GM13976 (cell line): Measurements from ENCODE around the gene SLC26A11.

Experiments used
- DNase-seq: peaks from one replicate; pipeline ENCODE4 v3.0.0; 2012; ENCODE audit warnings: low spot score
- in situ Hi-C: fragments of 300-500 bp; cut with MboI; formaldehyde crosslinking; loops from one replicate; pipeline ENCODE4 v1.12.0; 2022; ENCODE audit warnings: low sequenced_read_pairs, mixed read lengths, inconsistent platforms; ENCODE audit not compliant: unreplicated experiment
- TF ChIP-seq, protein P1 (sequence below): IDR thresholded peaks from 2 replicates; pipeline ENCODE4 v1.5.1; 2012; ENCODE audit warnings: borderline replicate concordance, mild to moderate bottlenecking; ENCODE audit not compliant: insufficient read depth; ENCODE audit errors: extremely low read depth, missing control alignments, control extremely low read depth

SLC26A11 gene

DNA sequence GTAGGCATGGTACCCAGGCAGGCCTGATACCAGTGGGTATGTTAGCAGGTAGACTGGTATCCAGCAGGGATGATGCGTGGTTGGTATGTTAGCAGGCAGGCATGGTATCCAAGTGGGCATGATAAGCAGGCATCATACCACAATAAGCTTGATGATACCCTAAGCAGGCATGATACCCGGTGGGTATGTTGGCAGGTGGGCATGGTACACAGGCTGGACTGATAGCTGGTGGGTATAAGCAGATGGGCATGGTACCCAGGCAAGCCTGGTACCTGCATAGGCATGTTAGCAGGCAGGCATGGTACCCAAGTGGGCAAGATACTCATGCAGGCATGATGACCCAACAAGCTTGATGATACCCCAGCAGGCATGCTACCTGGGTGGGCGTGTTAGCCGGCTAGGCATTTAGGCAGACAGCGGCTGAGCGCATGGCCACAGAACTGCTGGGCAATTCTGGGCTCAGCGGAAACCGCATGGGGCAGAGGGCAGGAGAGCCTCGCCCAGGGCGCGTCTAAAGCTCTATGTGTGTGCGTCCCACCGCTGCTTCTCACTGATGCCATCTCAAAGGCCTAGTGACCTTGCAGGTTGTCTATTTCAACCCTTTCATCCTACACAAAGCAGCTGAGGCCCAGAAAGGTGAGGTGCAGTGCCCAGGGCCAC, 2.4 kb upstream of the SLC26A11 start:
- in situ Hi-C loops, result no loop called here
- TF ChIP-seq, protein P1, sequence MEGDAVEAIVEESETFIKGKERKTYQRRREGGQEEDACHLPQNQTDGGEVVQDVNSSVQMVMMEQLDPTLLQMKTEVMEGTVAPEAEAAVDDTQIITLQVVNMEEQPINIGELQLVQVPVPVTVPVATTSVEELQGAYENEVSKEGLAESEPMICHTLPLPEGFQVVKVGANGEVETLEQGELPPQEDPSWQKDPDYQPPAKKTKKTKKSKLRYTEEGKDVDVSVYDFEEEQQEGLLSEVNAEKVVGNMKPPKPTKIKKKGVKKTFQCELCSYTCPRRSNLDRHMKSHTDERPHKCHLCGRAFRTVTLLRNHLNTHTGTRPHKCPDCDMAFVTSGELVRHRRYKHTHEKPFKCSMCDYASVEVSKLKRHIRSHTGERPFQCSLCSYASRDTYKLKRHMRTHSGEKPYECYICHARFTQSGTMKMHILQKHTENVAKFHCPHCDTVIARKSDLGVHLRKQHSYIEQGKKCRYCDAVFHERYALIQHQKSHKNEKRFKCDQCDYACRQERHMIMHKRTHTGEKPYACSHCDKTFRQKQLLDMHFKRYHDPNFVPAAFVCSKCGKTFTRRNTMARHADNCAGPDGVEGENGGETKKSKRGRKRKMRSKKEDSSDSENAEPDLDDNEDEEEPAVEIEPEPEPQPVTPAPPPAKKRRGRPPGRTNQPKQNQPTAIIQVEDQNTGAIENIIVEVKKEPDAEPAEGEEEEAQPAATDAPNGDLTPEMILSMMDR, result no peak
- no peak for DNase-seq

DNA sequence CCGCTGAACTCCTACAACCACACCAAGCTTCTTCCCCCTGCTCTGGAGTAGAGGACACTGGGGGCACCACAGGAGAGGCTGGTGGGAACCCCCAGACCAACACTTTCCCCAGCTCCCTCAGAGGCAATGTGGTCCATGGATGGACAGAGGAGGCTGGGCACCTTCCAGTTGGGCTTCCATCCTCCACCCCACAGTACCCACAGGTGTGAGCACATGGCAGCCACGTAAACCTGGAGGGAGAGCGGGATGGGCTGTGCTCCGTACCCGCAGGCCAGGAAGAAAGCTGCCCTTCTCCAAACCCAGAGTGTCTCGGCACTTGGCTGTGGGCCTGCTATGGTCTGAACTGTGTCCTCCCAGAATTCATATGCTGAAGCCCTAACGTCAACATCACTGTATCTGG, 1.8 kb upstream of the SLC26A11 start:
- no peak for DNase-seq
- in situ Hi-C loops, result no loop called here
- TF ChIP-seq, protein P1, result no peak

DNA sequence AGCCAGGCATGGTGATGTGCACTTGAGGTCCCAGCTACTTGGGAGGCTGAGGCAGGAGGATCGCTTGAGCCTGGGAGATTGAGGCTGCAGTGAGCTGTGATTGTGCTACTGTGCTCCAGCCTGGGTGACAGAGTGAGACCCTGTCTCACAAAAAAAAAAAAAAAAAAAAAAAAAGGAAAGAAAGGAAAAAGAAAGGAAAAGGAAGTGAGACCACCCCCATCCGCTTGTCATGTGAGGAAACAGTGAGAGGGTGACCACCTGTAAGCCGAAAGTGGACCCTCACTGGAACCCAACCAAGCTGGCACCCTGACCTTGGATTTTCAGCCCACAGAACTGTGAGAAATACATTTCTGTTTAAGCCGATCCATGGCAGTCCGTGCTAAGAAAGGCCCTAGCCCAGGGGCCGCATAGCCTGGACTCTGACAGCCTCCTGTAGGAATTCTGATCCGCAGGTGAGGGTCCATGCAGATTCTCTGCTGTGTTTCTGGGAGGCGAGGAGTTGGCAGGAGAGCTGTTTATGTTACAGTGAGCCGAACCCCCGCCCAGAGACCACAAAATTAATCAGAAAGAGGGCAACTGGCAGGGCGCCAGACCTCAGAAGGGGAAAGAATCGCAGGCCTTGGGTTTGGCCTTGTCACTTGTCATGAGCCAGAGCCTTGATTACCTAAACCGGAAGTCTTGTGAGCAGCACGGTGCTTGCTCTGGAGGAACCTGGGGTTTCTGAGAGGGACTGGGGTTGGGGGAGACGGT, 1.0 kb upstream of the SLC26A11 start:
- in situ Hi-C loops, result no loop called here
- TF ChIP-seq, protein P1, result no peak
- DNase-seq, result peak; percentile 88

DNA sequence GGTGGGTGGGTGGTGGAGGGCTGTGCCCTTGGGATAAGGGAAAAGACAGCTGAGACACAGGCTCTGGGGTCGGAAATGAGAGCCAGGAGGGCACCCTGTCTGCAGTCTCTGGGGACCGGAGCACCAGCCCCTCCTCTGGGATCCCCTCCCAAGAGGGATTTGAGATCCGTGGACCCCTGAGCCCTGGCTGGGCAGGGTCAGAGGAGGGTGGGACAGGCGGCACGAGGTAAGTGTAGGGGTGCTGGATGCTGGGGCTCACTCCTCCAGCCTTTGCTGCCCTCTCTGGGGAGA, 519 bp upstream of the SLC26A11 start:
- TF ChIP-seq, protein P1, result no peak
- DNase-seq, result no peak
- in situ Hi-C loops, result no loop called here

DNA sequence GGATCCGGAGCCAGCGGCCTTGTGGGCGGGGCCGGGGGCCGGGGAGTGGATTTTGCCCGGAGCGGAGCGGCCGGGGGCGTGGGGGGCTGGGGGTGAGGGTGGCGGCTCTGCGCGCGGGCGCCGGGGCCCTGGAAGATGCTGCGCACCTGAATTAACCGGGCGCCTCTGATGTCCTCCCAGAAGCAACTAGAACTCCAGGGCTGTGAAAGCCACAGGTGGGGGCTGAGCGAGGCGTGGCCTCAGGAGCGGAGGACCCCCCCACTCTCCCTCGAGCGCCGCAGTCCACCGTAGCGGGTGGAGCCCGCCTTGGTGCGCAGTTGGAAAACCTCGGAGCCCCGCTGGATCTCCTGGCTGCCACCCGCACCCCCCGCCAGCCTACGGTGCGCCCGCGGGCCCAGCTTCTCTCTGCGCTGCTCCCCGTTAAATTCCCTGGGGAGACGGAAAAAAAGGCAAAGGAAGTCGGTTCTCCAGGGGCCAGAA, 549 bp downstream of the SLC26A11 start:
- TF ChIP-seq, protein P1, result no peak
- in situ Hi-C loops, result no loop called here
- DNase-seq, result no peak

DNA sequence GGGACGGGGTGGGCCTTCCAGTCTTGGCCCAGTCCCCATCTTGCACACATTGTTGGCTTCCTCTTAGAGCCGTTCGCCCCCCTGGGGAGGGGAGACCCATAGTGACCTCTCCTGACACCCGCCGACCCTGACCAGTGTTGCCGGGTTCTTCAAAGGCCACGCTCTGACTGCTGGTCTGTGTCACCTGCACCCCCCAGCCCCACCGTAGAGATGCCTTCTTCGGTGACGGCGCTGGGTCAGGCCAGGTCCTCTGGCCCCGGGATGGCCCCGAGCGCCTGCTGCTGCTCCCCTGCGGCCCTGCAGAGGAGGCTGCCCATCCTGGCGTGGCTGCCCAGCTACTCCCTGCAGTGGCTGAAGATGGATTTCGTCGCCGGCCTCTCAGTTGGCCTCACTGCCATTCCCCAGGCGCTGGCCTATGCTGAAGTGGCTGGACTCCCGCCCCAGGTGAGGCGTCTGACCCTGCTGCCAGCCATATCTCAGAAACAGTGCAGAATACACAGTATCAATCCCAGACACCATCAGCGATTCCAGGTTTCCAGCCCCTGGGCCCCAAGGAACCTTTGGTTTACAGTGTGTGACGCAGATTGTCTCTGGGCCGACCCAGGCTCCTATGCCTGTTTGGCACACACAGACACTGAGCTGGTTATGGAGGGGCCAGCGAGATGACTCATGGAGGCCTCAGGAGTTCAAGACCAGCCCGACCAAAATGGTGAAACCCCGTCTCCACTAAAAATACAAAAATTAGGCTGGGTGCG, 1.3 kb downstream of the SLC26A11 start:
- in situ Hi-C loops, result no loop called here
- TF ChIP-seq, protein P1, result no peak
- no peak for DNase-seq
